GM23338 (cell line): ENCODE data around the gene COX6B1.

Source experiments
- CREB1 ChIP-seq: fragments of 250-450 bp; sonication (Bioruptor Pico); IDR thresholded peaks from 2 replicates; pipeline ENCODE4 v1.5.0; 2020; ENCODE audit warnings: low read depth, mild to moderate bottlenecking, moderate library complexity
- CTCF ChIP-seq, 2 experiments: fragments of 200-600 bp in 1 of 2; sonication (generic) in 1 of 2; conservative IDR thresholded peaks; 2 replicates each; pipeline versions ENCODE4 v1.5.1 to v1.6.1; 2016 to 2017; ENCODE audit warnings: antibody characterized with exemption in 2 of 2, low read depth in 2 of 2, mild to moderate bottlenecking in 2 of 2, moderate library complexity in 1 of 2
- POLR2AphosphoS5 ChIP-seq: IDR thresholded peaks from 2 replicates; pipeline ENCODE4 v1.6.1; 2016; ENCODE audit warnings: antibody characterized with exemption, low read depth
- REST ChIP-seq: IDR thresholded peaks from one replicate; pipeline ENCODE4 v1.6.1; 2018; ENCODE audit warnings: antibody characterized with exemption; ENCODE audit not compliant: unreplicated experiment

GRCh38 chr19:35695895-35696422, 47.8 kb downstream of the COX6B1 start:
- TF ChIP-seq CTCF (conservative IDR thresholded peaks at IDR 0.05; ENCODE audit: low read depth in 2 of 2) (no peak), REST (no peak), POLR2AphosphoS5 (no peak), CREB1 (CRISPR knock-in tag) (no peak)
